GM21381 (cell line): Measurements from ENCODE around the gene SCAPER.
"Not testable (repeated sequence)": the region's sequence is repeated elsewhere in the genome, so short reads cannot be mapped to it uniquely, and the experiment has no call there.

Experiments
- ATAC-seq: cut with Tn5 transposase; IDR thresholded peaks from one replicate; pipeline ENCODE4 v1.9.1; 2021; ENCODE audit warnings: mild to moderate bottlenecking, moderate library complexity; ENCODE audit not compliant: unreplicated experiment

The SCAPER gene

DNA sequence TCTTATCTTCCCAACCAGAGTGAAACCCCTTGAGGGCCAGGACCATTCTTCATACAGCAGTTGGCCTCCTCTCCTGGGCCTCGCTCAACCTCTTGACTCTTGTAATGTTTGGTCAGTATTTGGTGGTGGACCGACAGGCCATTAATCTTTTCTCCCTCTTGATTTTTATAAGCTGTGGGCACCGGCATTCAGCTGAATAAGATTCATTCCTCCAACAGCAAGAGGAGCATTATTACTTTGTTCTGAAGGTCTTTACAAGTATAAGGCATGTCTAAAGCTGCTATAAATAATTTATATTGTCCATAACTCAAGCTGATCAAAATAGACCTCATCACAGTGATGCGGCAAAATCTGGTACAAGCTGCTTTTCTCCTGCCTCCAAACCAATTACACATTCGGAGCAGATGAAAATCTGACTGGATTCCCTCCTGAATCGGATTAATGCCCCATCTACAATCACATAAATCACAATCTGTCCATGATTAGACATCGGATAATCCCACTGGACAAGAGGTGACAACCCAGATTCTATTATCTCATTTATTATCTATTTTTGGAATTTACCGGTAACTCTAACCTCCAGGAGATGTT, 576.9 kb downstream of the SCAPER start:
- ATAC-seq: no peak

DNA sequence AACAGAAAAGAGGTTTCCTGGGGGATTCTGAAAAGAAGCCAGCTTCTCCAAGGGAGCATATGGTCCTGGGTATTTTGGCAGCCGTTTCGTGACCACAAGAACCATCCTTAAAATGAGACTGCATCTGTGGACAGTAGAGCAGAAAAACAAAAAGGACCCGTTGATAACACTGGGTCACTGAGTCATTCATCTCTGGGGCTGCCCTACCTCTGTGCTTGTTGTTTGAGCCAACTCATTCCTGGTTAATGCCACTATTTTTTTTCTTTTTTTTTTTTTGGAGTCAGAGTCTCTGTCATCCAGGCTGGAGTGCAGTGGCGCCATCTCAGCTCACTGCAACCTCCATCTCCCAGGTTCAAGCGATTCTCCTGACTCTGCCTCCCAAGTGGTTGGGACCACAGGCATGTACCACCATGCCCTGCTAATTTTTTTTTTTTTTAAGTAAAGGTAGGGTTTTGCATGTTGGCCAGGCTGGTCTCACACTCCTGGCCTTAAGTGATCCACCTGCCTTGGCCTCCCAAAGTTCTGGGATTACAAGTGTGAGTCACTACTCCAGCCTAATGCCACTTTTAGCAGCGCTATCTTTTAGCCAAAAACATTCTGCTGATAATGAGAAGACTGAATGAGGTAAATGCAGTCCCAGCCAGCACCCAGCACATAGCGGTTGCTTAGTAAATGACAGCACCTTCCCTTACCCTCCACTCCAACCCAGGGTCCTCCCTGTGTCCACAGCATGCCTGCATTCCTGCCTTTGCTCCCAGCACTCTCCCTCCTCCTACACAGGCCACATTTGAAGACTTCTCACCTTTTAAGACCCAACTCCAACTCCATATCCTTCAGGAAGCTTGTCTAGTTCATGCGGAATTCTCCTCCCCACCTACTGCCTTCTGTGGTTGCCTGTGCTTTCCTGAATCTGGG, 577.7 kb downstream of the SCAPER start:
- no peak for ATAC-seq

DNA sequence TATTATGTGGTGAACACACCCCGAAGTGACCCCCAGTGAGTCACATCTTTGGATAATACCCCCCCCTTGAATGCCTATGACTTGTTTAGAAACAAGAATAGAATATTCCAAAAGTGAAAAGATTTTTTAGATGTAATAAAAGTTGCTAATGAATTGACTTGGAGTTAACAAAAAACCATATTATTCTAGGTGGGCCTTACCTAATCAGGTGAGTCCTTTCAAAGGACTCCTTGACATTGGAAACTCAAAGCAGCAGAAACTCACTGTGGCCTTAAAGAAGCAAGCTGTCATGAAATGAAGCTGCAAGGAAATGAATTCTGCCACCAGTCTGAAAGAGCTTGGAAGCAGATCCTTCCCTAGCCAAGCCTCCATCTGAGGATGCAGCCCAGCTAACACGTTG, 579.4 kb downstream of the SCAPER start:
- no peak for ATAC-seq

DNA sequence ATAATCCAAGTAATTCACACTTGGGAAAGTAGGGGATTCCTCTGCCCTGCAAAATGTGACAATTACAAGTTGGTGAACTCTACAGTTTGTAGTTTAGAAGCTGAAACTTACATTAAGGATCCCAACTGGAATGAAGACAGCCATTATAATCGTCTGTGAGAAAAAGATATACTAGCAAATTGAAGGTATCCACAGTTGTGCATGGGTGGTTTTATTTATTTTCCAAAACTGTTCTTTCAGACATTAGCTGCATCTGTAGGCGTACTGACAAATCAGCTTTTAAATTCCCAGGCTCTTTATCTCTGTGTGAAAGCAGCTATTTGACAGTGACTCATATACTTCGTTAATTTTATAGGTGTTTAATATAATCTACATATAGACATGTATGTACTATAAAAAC, 581.1 kb downstream of the SCAPER start:
- ATAC-seq: no peak

DNA sequence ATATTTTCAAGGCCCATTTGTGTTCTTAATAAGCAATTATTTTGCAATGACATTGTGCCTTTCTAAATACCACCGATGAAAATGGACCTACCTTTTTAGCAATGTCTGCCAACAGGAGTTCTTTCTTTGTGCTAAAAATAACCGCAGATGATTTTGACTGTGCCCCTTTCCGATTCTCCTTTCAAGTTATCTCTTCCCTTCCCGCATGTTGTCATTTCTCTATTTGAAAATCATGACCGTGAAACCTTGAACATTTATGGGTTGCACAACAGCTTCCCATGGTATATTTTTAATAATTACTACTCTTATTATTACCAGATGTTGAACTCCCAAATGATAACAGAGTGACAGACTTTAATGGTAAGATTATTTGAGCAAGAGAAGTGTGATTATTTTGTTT, 583.5 kb downstream of the SCAPER start:
- no peak for ATAC-seq

DNA sequence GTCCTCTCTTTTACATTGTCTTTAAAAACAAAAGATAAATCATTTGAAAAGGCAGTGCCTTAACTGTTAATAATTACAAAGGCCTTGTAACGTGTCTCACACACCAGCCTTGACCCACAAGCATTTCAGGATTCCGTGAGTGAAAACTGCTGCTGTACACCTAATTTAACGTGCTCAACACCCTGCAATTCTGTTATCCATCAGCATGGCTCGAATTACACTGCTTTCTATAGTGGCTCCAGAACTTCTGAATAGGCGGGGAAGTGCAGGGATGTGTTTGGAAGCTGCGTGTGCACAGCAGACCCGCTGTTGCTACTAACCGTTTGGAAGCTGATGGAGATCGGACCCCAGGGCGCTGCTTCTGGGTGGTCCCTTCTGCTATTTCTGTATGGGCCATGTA, 584.0 kb downstream of the SCAPER start:
- no peak for ATAC-seq

DNA sequence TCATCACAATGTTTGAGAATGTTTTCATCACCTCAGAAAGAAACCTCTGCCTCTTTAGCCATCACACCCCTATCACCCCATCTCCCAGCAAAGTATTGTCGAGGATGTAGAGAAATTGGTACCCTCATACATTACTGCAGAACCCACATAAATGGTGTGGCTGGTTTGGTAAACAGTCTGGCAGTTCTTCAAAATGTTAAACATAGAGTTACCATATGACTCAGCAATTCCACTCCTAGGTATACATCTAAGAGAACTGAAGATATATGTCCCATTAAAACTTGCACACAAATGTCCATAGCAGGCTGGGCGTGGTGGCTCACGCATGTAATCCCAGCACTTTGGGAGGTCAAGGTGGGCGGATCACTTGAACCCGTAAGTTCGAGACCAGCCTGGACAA, 585.1 kb downstream of the SCAPER start:
- ATAC-seq: no peak

DNA sequence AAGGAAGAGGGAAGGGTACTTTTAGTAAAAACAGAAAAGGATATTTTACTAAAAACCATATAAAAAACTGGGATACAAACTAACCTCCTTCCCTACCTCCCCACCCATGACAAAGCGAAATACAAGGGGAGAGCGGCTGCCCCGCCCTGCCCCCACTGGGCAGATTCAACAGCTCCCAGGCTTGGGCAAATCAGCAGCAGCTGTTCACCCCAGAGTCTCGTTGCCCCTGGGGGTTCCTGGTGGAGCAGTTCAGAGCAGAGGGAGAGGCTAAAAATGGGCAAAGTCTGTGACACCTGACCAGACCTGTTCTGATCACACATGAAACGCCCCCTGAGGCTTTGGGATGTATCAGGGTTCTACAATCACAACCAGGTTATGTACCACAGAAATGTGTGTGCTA, 591.4 kb downstream of the SCAPER start:
- no peak for ATAC-seq

DNA sequence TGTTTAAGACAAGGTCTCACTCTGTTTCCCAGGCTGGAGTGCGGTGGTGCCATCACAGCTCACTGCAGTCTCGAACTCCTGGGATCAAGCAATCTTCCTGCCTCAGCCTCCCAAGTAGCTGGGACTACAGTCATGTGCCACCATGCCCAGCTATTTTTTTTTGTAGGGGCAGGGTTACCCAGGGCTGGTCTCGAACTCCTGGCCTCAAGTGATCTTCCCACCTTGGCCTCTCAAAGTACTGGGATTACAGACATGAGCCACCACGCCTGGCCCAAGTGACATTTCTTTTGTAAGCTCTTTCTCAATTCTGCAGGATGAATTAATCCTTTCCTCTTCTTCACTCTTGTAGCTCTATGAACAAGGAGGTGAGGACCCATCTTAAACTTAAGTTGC, 592.0 kb downstream of the SCAPER start:
- ATAC-seq: not testable (repeated sequence)

DNA sequence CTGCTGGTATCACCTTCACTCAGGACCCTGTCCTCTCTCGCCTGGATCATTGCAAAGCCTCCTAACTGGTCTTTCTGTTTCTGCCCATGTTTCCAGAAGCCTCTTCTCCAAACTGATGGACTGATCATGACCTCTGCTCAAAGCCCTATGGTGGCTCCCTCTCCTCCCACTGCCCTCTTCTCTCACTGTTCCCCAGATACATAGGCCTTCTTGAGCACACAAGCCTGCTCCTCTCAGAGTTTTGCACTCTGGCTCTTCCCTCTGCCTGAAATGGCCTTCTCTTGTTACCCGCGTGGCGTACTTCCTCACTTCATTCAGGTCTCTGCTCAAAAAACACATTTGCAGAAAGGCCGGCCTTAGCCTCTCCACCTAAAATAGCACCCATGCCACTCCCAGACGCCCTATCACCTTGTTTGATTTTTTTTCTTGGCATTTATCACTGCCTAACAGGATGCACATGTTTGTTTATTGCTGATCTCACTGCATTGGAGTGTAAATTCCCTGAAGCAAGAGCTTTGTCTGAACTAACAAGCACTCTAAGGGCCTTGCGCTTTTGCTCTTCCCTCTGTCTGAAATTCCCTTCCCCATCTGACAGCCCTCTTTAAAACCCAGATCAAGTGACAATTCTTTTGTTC, 592.5 kb downstream of the SCAPER start:
- no peak for ATAC-seq

DNA sequence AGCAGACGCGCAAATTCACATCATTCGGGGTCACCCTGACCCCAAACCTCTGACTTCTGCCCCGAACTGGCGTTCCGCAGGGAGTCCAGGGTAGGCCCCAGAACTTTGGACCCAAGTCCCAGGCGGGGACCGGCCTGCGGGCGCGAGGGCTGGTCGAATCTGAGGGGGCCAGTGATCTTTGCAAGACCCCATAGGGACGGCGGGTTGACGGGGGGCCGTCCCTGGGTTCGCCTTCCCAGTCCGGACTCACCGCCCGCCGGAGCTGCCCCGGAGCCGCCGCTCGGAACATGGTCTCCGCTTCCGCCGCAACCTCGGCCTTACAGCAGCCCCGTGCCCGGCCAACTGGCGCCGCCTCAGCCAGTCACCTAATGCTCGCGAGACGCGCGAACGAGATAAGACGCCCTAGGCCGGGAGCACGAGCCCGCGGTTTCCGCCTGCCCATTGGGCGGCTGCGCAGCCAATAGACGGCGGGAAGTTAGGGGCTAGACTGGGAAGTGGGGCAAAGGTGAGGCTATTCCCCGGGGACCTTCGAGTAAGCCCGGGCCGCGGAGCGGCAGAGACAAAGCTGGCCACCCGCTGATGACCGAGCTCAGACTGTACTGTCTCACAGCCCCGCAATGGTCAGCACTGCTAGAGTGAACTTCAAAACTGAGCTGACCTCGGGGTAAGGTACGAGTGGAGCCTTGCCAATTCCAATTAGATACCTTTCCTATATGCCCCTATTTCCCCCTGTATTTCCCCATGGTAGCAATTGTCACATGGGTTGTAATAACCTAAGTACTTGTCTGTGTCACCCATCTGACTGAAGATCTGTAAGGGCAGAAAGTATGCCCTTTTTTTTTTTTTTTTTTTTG, 593.8 kb downstream of the SCAPER start, which contains the start of gene ETFA:
Gene ETFA, minus strand, starts transcription at position 370 of the 854 bp plus-strand sequence. Its CDS starts 81 bp downstream, at position 289.
- ATAC-seq: peak; percentile 99

DNA sequence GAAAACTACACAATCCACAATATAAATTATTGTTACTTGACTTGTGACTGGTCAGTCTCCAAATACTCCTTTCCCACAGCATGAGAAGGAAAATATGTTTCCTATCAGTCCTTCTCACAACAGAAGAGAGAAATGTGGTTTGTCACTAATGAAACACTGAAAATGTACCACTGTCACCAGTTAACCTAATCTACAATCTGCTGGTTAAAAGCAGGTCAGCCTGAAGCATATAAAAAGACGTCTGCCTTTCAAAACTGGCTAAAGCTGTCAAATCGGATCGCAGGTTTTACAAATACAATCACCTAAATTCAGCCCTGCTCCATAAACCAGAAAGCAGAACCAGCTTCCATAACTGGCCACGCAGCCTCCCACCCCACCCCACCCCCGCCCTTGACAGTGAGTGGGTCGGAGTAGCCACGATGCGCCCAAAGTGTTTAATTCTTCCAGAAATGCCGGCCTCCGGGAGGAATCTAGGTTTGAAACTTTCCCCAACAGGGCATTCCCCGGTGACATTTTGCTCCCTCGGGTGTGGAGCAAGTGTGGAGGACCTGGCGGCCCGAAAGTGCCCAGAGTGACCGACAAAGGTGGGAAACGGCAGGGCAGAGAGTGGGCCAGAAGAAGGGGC, 594.6 kb downstream of the SCAPER start:
- ATAC-seq: no peak

DNA sequence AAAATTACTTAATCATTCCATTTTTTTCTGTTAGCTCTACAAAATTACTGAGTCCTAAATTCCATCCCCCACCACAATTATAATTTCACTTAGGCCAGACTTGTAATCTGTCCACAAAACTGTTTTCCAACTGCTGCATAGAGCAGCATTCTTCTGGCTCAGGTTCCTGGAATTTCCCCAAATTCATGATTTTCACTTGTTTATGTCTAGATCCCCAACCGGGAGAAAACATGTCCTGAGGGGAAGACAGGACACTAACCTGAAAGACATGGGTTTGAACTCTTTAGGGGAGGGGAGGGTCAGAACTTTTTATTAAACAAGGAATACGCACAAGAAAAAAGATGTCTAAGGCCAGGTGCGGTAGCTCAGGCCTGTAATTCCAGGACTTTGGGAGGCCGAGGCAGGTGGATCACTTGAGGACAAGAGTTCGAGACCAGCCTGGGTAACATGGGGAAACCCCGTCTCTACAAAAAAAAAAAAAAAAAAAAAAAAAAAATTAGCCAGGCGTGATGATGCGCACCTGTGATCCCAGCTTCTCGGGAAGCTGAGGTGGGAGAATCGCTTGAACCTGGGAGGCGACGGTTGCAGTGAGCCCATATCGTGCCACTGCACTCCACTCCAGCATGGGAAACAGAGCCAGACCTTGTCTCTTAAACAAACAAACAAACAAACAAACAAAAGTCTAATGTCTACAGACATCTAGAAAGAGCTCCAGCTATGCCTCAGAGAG, 595.4 kb downstream of the SCAPER start:
- ATAC-seq: no peak

DNA sequence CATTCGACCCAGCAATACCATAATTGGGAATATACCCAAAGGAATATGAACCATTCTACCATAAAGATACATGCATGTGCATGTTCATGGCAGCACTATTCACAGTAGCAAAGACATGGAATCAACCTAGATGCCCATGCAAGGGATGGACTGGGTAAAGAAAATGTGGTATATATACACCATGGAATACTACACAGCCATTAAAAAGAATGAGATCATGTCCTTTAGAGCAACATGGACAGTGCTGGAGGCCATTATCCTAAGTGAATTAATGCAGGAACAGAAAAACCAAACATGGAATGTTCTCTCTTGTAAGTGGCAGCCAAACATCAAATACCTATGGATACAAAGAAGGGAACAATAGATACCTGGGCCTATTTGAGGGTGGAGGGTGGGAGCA, 601.2 kb downstream of the SCAPER start:
- no peak for ATAC-seq

DNA sequence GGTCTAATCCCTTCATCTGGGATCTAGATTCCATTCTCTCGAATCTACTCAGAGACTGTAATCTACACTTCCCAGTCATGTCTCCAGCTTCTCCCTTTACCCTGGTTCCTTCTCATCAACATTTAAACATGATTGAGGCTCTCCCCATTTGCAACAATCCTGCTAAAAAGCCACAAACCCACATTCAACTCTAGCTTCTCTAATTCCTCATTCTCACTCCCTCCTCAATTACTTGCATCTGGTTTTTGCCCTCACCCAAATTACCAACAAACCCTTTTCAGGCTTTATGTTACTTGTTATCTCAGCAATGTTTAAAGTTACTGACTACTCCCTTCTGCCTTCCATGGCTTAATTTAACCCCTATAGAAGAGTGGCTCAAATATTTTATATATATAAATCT, 605.4 kb downstream of the SCAPER start:
- no peak for ATAC-seq

DNA sequence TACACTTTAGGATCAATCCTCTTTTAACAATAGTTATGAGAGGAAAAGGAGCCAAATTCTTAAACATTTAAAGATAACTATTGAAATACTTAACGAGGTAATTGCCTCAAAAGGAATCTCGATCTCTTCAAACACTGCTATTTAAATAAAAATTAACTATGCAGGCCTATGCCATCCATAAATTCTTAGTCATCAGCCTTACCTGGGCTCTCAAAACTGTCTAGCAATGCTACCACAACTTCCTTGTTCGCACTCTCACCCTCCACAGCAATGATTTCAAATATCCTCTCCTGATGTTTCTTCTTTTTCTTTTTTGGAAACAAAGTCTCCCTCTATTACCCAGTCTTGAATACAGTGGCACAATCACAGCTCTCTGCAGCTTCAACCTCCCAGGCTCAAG, 606.2 kb downstream of the SCAPER start:
- ATAC-seq: no peak

DNA sequence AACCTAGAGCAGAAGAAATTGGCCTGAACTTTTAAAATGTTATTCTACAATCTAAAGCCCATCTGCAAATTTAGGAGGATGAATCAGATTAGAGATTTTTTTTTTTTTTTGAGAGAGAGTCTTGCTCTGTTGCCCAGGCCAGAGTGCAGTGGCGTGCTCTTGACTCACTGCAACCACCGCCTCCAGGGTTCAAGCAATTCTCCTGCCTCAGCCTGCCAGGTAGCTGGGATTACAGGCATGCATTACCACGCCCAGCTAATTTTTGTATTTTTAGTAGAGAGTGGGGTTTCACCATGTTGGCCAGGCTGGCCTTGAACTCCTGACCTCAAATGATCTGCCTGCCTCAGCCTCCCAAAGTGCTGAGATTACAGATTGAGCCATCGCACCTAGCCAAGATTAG, 607.2 kb downstream of the SCAPER start:
- ATAC-seq: not testable (repeated sequence)
